Calu3 (cell line): Measurements from ENCODE around the gene TFF3. TPM values are rescaled to one million over a fixed set of nuclear protein-coding genes. Genes with fewer than 3 reads are reported as not detected.

Experiments
- BruUV-seq: library from RNA; stranded (reverse); fragments of 400-500 nt; replicated peaks from 2 replicates; lab custom pipeline; 2021; lab: Mats Ljungman, UMichigan
- CTCF ChIA-PET: fragments of 300-600 bp; sonication (Branson Sonifier 250); formaldehyde crosslinking; loops from one replicate; lab custom pipeline; 2022; ENCODE audit warnings: antibody characterized with exemption; lab: Charles Lee
- DNase-seq: peaks from one replicate; pipeline ENCODE4 v3.0.0; 2022
- H3K27ac Mint-ChIP-seq: one replicate; pipeline ENCODE4 v1.8.0; 2022; ENCODE audit warnings: mixed read lengths; ENCODE audit not compliant: unreplicated experiment
- H3K27me3 Mint-ChIP-seq: one replicate; pipeline ENCODE4 v1.8.0; 2022; ENCODE audit warnings: mixed read lengths; ENCODE audit not compliant: unreplicated experiment
- H3K36me3 Mint-ChIP-seq: one replicate; pipeline ENCODE4 v1.8.0; 2022; ENCODE audit warnings: mild to moderate bottlenecking, moderate library complexity, mixed read lengths; ENCODE audit not compliant: insufficient read depth, unreplicated experiment
- H3K4me1 Mint-ChIP-seq: one replicate; pipeline ENCODE4 v1.8.0; 2022; ENCODE audit warnings: mild to moderate bottlenecking, low read depth, mixed read lengths; ENCODE audit not compliant: unreplicated experiment
- H3K4me3 Mint-ChIP-seq: one replicate; pipeline ENCODE4 v1.8.0; 2022; ENCODE audit warnings: mild to moderate bottlenecking, low read depth, moderate library complexity, mixed read lengths; ENCODE audit not compliant: unreplicated experiment
- H3K9me3 Mint-ChIP-seq: one replicate; pipeline ENCODE4 v1.8.0; 2022; ENCODE audit warnings: low read depth, mixed read lengths; ENCODE audit not compliant: unreplicated experiment
- intact Hi-C: fragments of 100-400 bp; cut with micrococcal nuclease; formaldehyde crosslinking; loops from one replicate; pipeline ENCODE4 v1.10.0; 2022; ENCODE audit not compliant: unreplicated experiment
- total RNA-seq: library from RNA; stranded (reverse); gene quantifications from 2 replicates; pipeline ENCODE4 v1.2.3, GENCODE V29; 2022
- TF ChIP-seq, protein P1 (sequence below): fragments of 200-600 bp; IDR thresholded peaks from one replicate; pipeline ENCODE4 v1.8.0; 2022; ENCODE audit warnings: antibody characterized with exemption; ENCODE audit not compliant: unreplicated experiment

TFF3 gene
- total RNA-seq, 1 experiment from 2014 or later = not detected

DNA sequence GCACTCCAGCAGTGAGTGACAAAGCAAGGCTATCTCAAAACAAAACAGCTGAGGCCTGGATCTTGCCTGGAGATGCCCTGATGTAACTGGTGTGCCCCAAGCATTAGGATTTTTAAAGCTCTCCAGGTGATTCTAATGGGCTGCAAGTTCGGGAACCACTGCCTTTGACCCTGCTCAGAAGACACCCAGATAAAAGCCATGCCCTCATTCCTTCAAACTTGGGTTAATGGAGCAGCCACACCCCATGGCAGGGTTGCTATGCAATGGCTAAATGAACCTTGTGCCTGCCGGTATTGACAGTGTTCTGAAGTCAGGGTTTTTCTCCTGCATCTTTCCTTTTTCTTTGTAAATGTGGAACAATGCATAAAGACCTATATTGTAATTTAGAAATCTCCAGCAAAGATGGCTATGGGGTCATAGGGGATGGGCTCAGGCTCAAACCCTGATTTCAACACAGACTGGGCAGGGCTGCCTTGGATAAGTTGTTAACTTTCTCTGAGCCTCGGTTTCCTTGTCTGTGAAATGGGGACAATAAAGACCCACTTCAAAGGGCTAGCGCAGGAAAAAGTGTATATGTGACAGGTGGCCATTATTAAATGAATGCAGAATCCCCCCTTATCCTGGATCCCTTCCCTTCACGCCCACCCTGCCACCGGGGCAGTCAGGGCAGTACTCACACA is 453 bp downstream of the TFF3 start:
- H3K4me1 Mint-ChIP-seq = peaks cover 6% of the 10 kb centered on the region
- no peaks in the 10 kb centered on the region for H3K9me3 Mint-ChIP-seq
- TF ChIP-seq, protein P1, sequence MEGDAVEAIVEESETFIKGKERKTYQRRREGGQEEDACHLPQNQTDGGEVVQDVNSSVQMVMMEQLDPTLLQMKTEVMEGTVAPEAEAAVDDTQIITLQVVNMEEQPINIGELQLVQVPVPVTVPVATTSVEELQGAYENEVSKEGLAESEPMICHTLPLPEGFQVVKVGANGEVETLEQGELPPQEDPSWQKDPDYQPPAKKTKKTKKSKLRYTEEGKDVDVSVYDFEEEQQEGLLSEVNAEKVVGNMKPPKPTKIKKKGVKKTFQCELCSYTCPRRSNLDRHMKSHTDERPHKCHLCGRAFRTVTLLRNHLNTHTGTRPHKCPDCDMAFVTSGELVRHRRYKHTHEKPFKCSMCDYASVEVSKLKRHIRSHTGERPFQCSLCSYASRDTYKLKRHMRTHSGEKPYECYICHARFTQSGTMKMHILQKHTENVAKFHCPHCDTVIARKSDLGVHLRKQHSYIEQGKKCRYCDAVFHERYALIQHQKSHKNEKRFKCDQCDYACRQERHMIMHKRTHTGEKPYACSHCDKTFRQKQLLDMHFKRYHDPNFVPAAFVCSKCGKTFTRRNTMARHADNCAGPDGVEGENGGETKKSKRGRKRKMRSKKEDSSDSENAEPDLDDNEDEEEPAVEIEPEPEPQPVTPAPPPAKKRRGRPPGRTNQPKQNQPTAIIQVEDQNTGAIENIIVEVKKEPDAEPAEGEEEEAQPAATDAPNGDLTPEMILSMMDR = no peak
- no peak for DNase-seq
- H3K27ac Mint-ChIP-seq = no peak overlapping the region
- CTCF ChIA-PET = no interaction called here
- H3K27me3 Mint-ChIP-seq = peaks cover 13% of the 10 kb centered on the region
- H3K4me3 Mint-ChIP-seq = no peak overlapping the region
- no TSS peak for BruUV-seq
- intact Hi-C loops = no loop called here
- no peaks in the 10 kb centered on the region for H3K36me3 Mint-ChIP-seq

DNA sequence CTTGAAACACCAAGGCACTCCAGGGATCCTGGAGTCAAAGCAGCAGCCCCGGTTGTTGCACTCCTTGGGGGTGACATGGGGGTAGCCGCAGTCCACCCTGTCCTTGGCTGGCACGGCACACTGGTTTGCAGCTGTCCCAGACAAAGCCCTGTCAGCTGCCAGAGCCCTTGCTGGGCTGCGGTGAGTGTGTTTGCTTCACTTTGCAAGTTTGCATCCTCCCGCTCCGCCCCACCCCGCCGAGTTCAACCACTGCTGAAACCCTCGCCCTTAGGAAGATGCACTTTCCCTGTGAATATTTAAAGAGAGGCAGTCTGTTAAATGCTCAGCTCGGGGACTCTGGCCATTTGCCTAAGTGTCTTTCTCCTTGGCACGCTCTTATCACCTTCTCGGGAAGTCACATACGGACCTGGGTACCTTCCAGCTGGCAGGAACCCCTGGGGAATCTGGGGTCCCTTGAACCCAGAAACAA is 1.7 kb downstream of the TFF3 start:
- peaks cover 13% of the 10 kb centered on the region for H3K27me3 Mint-ChIP-seq
- CTCF ChIA-PET = no interaction called here
- H3K4me1 Mint-ChIP-seq = peaks cover 6% of the 10 kb centered on the region
- intact Hi-C loops = no loop called here
- H3K9me3 Mint-ChIP-seq = no peaks in the 10 kb centered on the region
- BruUV-seq = no TSS peak
- no peaks in the 10 kb centered on the region for H3K36me3 Mint-ChIP-seq
- no peak overlapping the region for H3K27ac Mint-ChIP-seq
- DNase-seq = no peak
- TF ChIP-seq, protein P1 = no peak
- H3K4me3 Mint-ChIP-seq = no peak overlapping the region

DNA sequence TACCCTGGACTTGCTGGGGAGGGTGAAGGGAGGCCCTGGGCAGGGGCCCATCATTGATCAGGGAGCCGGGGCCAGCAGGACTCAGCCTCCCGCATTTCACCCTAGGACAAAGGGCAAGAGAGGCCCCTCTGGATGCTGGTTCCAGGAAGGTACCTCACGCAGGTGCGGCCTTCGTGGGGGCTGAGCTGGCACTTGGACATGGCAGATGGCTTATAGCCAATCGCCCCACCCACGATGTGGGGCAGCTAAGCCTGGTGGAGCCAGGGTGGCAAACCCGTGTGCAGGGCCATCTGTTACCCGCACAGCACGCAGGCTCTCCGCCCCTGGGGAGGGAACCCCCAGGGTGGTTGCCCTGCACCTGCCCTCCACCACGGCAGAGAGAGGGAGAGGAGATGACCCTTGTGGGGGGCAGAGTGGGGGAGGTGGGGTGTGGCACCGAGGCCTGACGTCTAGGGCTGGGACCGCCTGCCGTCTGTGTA is 2.5 kb downstream of the TFF3 start:
- no peaks in the 10 kb centered on the region for H3K36me3 Mint-ChIP-seq
- peaks cover 13% of the 10 kb centered on the region for H3K27me3 Mint-ChIP-seq
- no peak overlapping the region for H3K27ac Mint-ChIP-seq
- TF ChIP-seq, protein P1 = no peak
- no TSS peak for BruUV-seq
- H3K4me1 Mint-ChIP-seq = peaks cover 6% of the 10 kb centered on the region
- H3K9me3 Mint-ChIP-seq = no peaks in the 10 kb centered on the region
- no peak for DNase-seq
- intact Hi-C loops = no loop called here
- CTCF ChIA-PET = no interaction called here
- no peak overlapping the region for H3K4me3 Mint-ChIP-seq

DNA sequence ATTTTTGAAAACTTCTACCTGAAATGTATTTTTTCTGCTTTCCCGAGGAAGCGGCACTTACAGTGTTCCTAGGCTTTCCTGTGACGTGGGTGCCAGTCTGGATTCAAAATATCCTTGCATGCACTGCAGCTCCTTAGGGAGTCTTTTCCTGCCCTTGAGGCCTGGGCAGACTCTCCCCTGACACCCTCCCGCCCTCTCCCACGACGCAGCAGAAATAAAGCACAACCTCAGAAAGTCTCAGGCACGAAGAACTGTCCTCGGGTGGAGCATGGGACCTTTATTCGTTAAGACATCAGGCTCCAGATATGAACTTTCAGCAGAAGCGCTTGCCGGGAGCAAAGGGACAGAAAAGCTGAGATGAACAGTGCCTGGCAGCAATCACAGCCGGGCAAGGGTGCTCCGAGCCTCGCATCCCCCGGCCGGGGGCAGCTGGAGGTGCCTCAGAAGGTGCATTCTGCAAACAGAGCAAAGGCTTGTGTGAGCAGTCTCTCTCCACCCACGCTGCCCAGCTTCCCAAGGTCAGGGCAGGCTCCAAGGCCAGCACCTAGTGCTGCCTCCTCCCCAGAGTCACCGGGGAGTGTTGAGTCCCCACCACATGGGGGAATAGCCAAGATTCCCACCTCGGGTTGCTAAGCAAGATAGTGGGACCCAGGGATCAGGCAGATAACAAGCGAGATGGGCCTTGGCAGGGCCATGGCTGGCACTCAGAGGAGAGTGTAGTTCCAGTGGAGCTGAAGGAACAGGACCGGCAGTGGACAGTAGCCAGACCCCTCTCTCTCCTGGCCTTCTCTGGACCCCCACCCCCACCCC is 3.2 kb downstream of the TFF3 start:
- H3K27ac Mint-ChIP-seq = no peak overlapping the region
- H3K4me1 Mint-ChIP-seq = peaks cover 6% of the 10 kb centered on the region
- no peak overlapping the region for H3K4me3 Mint-ChIP-seq
- peaks cover 18% of the 10 kb centered on the region for H3K27me3 Mint-ChIP-seq
- no peak for DNase-seq
- BruUV-seq = no TSS peak
- intact Hi-C loops = no loop called here
- no peaks in the 10 kb centered on the region for H3K36me3 Mint-ChIP-seq
- H3K9me3 Mint-ChIP-seq = no peaks in the 10 kb centered on the region
- CTCF ChIA-PET = no interaction called here
- TF ChIP-seq, protein P1 = no peak
